Caco-2 (cell line): ENCODE data around the gene ATOH8. TPM values are rescaled to one million over a fixed set of nuclear protein-coding genes. Genes with fewer than 3 reads are reported as not detected.

ENCODE experiments used
- BruUV-seq: library from RNA; stranded (reverse); fragments of 400-500 nt; replicated peaks from 2 replicates; lab custom pipeline; 2021; lab: Mats Ljungman, UMichigan
- CTCF ChIA-PET: fragments of 300-600 bp; sonication (Branson Sonifier 250); formaldehyde crosslinking; loops from one replicate; lab custom pipeline; 2022; ENCODE audit warnings: antibody characterized with exemption; lab: Charles Lee
- POLR2A ChIA-PET: fragments of 300-600 bp; sonication (Branson Sonifier 250); formaldehyde crosslinking; loops from one replicate; lab custom pipeline; 2022; ENCODE audit warnings: antibody characterized with exemption; lab: Charles Lee
- DNase-seq, 2 experiments: peaks; one replicate each; pipeline versions ENCODE4 v3.0.0 to v3.0.0-alpha.2; 2020 to 2022
- H3K27me3 ChIP-seq: replicated peaks from 2 replicates; pipeline ENCODE4 v1.6.0; 2011; ENCODE audit warnings: low read length; ENCODE audit not compliant: control insufficient read depth, insufficient read depth
- H3K36me3 ChIP-seq: 2 replicates; pipeline ENCODE4 v1.5.1; 2011; ENCODE audit warnings: low read length; ENCODE audit not compliant: control insufficient read depth, insufficient read depth
- H3K4me1 ChIP-seq: fragments of 250-450 bp; sonication (Bioruptor Pico); 2 replicates; pipeline ENCODE4 v1.5.1; 2020; ENCODE audit warnings: mild to moderate bottlenecking
- H3K4me3 ChIP-seq: 2 replicates; pipeline ENCODE4 v1.5.1; 2011; ENCODE audit warnings: low read depth, mild to moderate bottlenecking, control low read depth, low read length
- H3K9me3 ChIP-seq: fragments of 250-450 bp; sonication (Bioruptor Pico); 2 replicates; pipeline ENCODE4 v1.5.1; 2020; ENCODE audit warnings: mild to moderate bottlenecking, moderate library complexity
- H3K27ac Mint-ChIP-seq: one replicate; pipeline ENCODE4 v1.8.0; 2022; ENCODE audit warnings: mixed read lengths; ENCODE audit not compliant: unreplicated experiment
- H3K27me3 Mint-ChIP-seq: one replicate; pipeline ENCODE4 v1.8.0; 2022; ENCODE audit warnings: mixed read lengths; ENCODE audit not compliant: insufficient read depth, unreplicated experiment
- H3K36me3 Mint-ChIP-seq: one replicate; pipeline ENCODE4 v1.8.0; 2022; ENCODE audit warnings: mild to moderate bottlenecking, mixed read lengths; ENCODE audit not compliant: insufficient read depth, unreplicated experiment
- H3K4me1 Mint-ChIP-seq: one replicate; pipeline ENCODE4 v1.8.0; 2022; ENCODE audit warnings: low read depth, mixed read lengths; ENCODE audit not compliant: unreplicated experiment
- H3K4me3 Mint-ChIP-seq: one replicate; pipeline ENCODE4 v1.8.0; 2022; ENCODE audit warnings: mild to moderate bottlenecking, moderate library complexity, mixed read lengths; ENCODE audit not compliant: unreplicated experiment
- H3K9me3 Mint-ChIP-seq: one replicate; pipeline ENCODE4 v1.8.0; 2022; ENCODE audit warnings: mixed read lengths; ENCODE audit not compliant: unreplicated experiment
- intact Hi-C: fragments of 100-400 bp; cut with micrococcal nuclease; formaldehyde crosslinking; loops from one replicate; pipeline ENCODE4 v1.10.0; 2022; ENCODE audit not compliant: unreplicated experiment
- total RNA-seq: library from RNA; stranded (reverse); gene quantifications from 2 replicates; pipeline ENCODE4 v1.2.3, GENCODE V29; 2022
- TF ChIP-seq, protein P1 (sequence below), 2 experiments: fragments of 200-600 bp in 1 of 2; IDR thresholded peaks; 1 replicate in 1 of 2; 2 replicates in 1 of 2; pipeline versions ENCODE4 v1.5.1 to v1.8.0; 2011 to 2022; ENCODE audit warnings: antibody characterized with exemption in 1 of 2, control low read depth in 1 of 2, inconsistent platforms in 1 of 2, low read depth in 1 of 2, low read length in 1 of 2, mild to moderate bottlenecking in 1 of 2, moderate library complexity in 1 of 2; ENCODE audit not compliant: insufficient read depth in 1 of 2, severe bottlenecking in 1 of 2, unreplicated experiment in 1 of 2

Gene ATOH8
- total RNA-seq, 1 experiment from 2014 or later, result not detected

DNA sequence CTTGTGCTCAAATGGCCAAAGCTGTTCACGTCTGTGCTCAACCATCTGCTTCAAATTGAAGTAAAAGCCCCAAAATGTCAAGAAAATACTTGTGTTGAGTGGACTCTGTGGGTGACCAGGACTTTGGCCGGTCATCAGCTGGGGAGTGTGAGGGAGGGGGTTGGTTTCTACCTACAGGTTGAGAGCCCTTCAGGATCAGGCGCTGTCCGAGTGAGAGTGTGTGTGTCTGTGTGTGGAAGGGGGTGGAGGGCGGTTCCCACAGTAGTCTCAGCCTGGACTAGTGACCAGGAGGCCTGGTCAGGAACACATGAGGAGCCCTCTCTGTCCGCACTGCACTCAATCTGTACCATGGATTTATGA, 34.2 kb downstream of the ATOH8 start:
- no TSS peak for BruUV-seq
- CTCF ChIA-PET, result no interaction called here
- intact Hi-C loops, result no loop called here

DNA sequence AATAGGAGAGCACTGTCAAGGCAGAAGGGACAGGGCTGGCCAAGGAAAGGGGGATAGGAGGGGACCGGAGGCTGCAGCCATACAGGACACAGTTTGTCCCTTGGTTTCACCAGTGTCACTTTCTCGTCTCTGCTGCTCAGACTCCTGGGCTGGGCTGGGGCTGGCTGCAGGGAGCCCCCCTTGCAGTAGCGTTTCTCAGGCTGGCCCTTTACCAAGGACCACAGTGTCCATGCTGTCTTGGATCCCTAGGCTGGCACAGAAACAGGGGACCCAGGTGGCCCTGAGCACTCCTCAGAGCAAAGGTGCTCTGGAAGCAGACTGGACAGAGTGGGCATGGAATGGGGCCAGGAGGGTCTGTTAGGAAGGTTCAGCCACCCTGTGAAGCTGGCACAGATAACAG, 34.8 kb downstream of the ATOH8 start:
- Mint-ChIP-seq H3K36me3 (no peaks in the 10 kb centered on the region), H3K27ac (no peak overlapping the region), H3K4me1 (peaks cover 6% of the 10 kb centered on the region), H3K4me3 (no peak overlapping the region), H3K9me3 (no peaks in the 10 kb centered on the region), H3K27me3 (peaks cover 22% of the 10 kb centered on the region)
- Histone ChIP-seq H3K36me3 (no peaks in the 10 kb centered on the region), H3K9me3 (no peaks in the 10 kb centered on the region), H3K4me3 (no peak overlapping the region), H3K27me3 (no peaks in the 10 kb centered on the region), H3K4me1 (no peaks in the 10 kb centered on the region)
- ChIA-PET CTCF (no interaction called here), POLR2A (no interaction called here)
- DNase-seq, result no peak
- TF ChIP-seq, protein P1, sequence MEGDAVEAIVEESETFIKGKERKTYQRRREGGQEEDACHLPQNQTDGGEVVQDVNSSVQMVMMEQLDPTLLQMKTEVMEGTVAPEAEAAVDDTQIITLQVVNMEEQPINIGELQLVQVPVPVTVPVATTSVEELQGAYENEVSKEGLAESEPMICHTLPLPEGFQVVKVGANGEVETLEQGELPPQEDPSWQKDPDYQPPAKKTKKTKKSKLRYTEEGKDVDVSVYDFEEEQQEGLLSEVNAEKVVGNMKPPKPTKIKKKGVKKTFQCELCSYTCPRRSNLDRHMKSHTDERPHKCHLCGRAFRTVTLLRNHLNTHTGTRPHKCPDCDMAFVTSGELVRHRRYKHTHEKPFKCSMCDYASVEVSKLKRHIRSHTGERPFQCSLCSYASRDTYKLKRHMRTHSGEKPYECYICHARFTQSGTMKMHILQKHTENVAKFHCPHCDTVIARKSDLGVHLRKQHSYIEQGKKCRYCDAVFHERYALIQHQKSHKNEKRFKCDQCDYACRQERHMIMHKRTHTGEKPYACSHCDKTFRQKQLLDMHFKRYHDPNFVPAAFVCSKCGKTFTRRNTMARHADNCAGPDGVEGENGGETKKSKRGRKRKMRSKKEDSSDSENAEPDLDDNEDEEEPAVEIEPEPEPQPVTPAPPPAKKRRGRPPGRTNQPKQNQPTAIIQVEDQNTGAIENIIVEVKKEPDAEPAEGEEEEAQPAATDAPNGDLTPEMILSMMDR (IDR thresholded peaks at IDR 0.05; ENCODE audit: insufficient read depth in 1 of 2, low read depth in 1 of 2, low read length in 1 of 2, severe bottlenecking in 1 of 2, unreplicated experiment in 1 of 2), result no peak
- BruUV-seq, result no TSS peak
- intact Hi-C loops, result no loop called here

More for the DNA sequence above, 34.2 kb downstream of the ATOH8 start:
- H3K9me3 ChIP-seq, result no peaks in the 10 kb centered on the region
- H3K36me3 ChIP-seq, result no peaks in the 10 kb centered on the region
- no peaks in the 10 kb centered on the region for H3K36me3 Mint-ChIP-seq
- no peaks in the 10 kb centered on the region for H3K9me3 Mint-ChIP-seq
- H3K4me1 Mint-ChIP-seq, result peaks cover 3% of the 10 kb centered on the region
- H3K27ac Mint-ChIP-seq, result no peak overlapping the region
- TF ChIP-seq, protein P1 (IDR thresholded peaks at IDR 0.05; ENCODE audit: insufficient read depth in 1 of 2, low read depth in 1 of 2, low read length in 1 of 2, severe bottlenecking in 1 of 2, unreplicated experiment in 1 of 2), result no peak
- no peak overlapping the region for H3K4me3 ChIP-seq
- H3K4me3 Mint-ChIP-seq, result no peak overlapping the region
- peaks cover 22% of the 10 kb centered on the region for H3K27me3 Mint-ChIP-seq
- no peak for DNase-seq
- no peaks in the 10 kb centered on the region for H3K4me1 ChIP-seq
- no peaks in the 10 kb centered on the region for H3K27me3 ChIP-seq
- POLR2A ChIA-PET, result no interaction called here

DNA sequence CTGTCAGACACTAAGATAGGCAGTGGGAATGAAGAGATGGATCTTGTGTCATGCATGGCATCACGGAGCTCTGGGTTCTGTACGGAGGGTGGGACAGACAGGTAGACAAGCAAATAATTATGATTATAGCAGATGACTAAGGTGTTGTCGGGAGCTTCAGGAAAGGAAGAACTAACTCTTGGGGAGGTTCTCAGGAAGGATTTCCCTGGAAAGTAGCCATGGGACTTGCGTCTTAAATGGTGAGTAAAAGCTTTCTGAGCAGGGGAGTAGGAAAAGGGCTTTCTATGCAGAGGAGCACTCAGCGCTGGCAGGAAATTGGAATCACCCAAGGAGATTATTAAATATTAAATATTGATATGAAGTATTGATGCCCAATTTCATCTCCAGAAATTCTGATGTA, 35.5 kb downstream of the ATOH8 start:
- TF ChIP-seq, protein P1 (IDR thresholded peaks at IDR 0.05; ENCODE audit: insufficient read depth in 1 of 2, low read depth in 1 of 2, low read length in 1 of 2, severe bottlenecking in 1 of 2, unreplicated experiment in 1 of 2), result no peak
- DNase-seq, result no peak
- Histone ChIP-seq H3K9me3 (no peaks in the 10 kb centered on the region), H3K4me1 (no peaks in the 10 kb centered on the region), H3K4me3 (no peak overlapping the region), H3K36me3 (no peaks in the 10 kb centered on the region), H3K27me3 (no peaks in the 10 kb centered on the region)
- Mint-ChIP-seq H3K27me3 (peaks cover 22% of the 10 kb centered on the region), H3K27ac (no peak overlapping the region), H3K4me1 (peaks cover 6% of the 10 kb centered on the region), H3K36me3 (no peaks in the 10 kb centered on the region), H3K9me3 (no peaks in the 10 kb centered on the region), H3K4me3 (no peak overlapping the region)
- no TSS peak for BruUV-seq
- intact Hi-C loops, result no loop called here
- ChIA-PET CTCF (no interaction called here), POLR2A (no interaction called here)
